ENCODE data around the gene ZNF791.

- TF ChIP-seq CTCF (IDR thresholded peaks at IDR 0.05 in 8 of 11, conservative IDR thresholded peaks at IDR 0.05 in 3 of 11) (no peak), POLR2A (IDR thresholded peaks at IDR 0.05) (no peak), POLR2AphosphoS5 (IDR thresholded peaks at IDR 0.05) (no peak)
Observed at GRCh38 chr19:12628040-12629022, 17.6 kb downstream of the ZNF791 start.
